Activated naive CD4-positive, alpha-beta T cell treated with anti-CD3 and anti-CD28 coated beads, Interleukin-2, amount 10 ng/mL, durations not matched to agents 7 days and 5 days (primary cell): ENCODE results near the gene AKAP7.
"Not testable (repeated sequence)": the region's sequence is repeated elsewhere in the genome, so short reads cannot be mapped to it uniquely, and the experiment has no call there.

Source experiments
- CTCF ChIA-PET: fragments of 350-600 bp; sonication (Branson Sonifier 250); formaldehyde crosslinking; loops from one replicate; lab custom pipeline; 2021; ENCODE audit warnings: antibody characterized with exemption; lab: Charles Lee
- DNase-seq: peaks from one replicate; pipeline ENCODE4 v3.0.0-alpha.2; 2020
- H3K27ac Mint-ChIP-seq: one replicate; pipeline ENCODE4 v1.8.0; 2021; ENCODE audit warnings: mild to moderate bottlenecking, moderate library complexity, mixed read lengths
- H3K27me3 Mint-ChIP-seq: one replicate; pipeline ENCODE4 v1.8.0; 2021; ENCODE audit warnings: mild to moderate bottlenecking, mixed read lengths
- H3K36me3 Mint-ChIP-seq: one replicate; pipeline ENCODE4 v1.8.0; 2021; ENCODE audit warnings: mixed read lengths
- H3K4me1 Mint-ChIP-seq: one replicate; pipeline ENCODE4 v1.8.0; 2021; ENCODE audit warnings: mixed read lengths
- H3K4me3 Mint-ChIP-seq: one replicate; pipeline ENCODE4 v1.8.0; 2021; ENCODE audit warnings: mild to moderate bottlenecking, moderate library complexity, mixed read lengths
- H3K9me3 Mint-ChIP-seq: one replicate; pipeline ENCODE4 v1.8.0; 2021; ENCODE audit warnings: mixed read lengths

The AKAP7 gene

DNA sequence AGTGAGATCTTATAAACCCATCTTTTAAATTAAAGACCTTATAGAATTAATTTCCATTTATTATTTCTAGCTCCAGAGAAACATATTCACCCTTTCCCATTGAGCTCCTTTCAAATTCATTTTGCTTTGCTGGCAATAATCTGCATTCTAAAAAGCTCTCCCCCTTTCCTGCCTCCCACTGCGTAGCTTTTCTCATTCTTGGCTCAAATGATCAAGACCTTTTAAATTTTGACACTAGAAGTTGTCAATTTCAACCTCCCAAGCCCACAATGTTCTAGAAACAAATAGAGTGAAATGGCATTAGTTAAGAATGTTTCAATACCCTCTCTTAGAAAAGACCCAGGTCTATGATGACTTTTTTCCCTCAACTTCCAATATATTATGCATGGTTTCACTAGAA lies 186.9 kb downstream of the AKAP7 start:
- H3K27ac Mint-ChIP-seq: no peak overlapping the region
- no peaks in the 10 kb centered on the region for H3K9me3 Mint-ChIP-seq
- H3K27me3 Mint-ChIP-seq: no peaks in the 10 kb centered on the region

DNA sequence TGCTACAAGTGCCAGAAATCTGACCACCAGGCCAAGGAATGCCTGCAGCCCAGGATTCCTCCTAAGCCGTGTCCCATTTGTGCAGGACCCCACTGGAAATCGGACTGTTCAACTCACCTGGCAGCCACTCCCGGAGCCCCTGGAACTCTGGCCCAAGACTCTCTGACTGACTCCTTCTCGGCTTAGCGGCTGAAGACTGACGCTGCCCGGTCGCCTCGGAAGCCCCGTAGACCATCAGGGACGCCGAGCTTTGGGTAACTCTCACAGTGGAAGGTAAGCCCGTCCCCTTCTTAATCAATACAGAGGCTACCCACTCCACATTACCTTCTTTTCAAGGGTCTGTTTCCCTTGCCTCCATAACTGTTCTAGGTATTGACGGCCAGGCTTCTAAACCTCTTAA lies 190.4 kb downstream of the AKAP7 start:
- H3K4me1 Mint-ChIP-seq, H3K27ac Mint-ChIP-seq, H3K9me3 Mint-ChIP-seq, DNase-seq, H3K4me3 Mint-ChIP-seq, H3K27me3 Mint-ChIP-seq, CTCF ChIA-PET, H3K36me3 Mint-ChIP-seq: not testable (repeated sequence)

More for the DNA sequence above, 186.9 kb downstream of the AKAP7 start:
- CTCF ChIA-PET: no interaction called here
- no peak for DNase-seq
- H3K4me3 Mint-ChIP-seq: no peak overlapping the region
- H3K36me3 Mint-ChIP-seq: no peaks in the 10 kb centered on the region
- H3K4me1 Mint-ChIP-seq: no peaks in the 10 kb centered on the region

DNA sequence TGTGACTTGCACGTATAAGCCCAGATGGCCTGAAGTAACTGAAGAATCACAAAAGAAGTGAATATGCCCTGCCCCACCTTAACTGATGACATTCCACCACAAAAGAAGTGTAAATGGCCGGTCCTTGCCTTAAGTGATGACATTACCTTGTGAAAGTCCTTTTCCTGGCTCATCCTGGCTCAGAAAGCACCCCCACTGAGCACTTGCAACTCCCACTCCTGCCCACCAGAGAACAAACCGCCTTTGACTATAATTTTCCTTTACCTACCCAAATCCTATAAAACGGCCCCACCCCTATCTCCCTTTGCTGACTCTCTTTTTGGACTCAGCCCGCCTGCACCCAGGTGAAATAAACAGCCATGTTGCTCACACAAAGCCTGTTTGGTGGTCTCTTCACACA lies 193.5 kb downstream of the AKAP7 start:
- CTCF ChIA-PET, DNase-seq, H3K36me3 Mint-ChIP-seq, H3K4me1 Mint-ChIP-seq, H3K27ac Mint-ChIP-seq, H3K4me3 Mint-ChIP-seq, H3K9me3 Mint-ChIP-seq, H3K27me3 Mint-ChIP-seq: not testable (repeated sequence)

DNA sequence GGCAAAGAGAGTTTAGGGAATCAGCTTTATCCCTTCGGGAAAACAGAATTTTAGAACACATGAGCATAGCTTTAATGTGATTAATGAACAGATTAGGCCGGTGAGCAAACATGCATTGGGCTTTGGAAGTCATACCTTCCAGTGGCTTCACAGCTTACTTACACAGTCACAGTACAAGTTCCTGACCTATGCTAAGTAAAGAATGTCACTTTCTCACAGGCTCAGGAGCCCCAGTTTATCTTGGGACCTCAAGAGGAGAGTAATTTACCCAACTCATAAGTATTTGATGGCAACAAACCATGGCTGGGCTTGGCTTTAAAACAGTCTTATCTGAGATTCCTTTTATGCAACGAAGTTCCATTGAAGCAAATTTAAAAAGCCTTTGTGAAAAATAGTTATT lies 195.9 kb downstream of the AKAP7 start:
- Mint-ChIP-seq H3K4me3 (no peak overlapping the region), H3K27ac (no peak overlapping the region), H3K36me3 (no peaks in the 10 kb centered on the region), H3K9me3 (no peaks in the 10 kb centered on the region), H3K27me3 (no peaks in the 10 kb centered on the region), H3K4me1 (no peaks in the 10 kb centered on the region)
- CTCF ChIA-PET: no interaction called here
- DNase-seq: no peak

DNA sequence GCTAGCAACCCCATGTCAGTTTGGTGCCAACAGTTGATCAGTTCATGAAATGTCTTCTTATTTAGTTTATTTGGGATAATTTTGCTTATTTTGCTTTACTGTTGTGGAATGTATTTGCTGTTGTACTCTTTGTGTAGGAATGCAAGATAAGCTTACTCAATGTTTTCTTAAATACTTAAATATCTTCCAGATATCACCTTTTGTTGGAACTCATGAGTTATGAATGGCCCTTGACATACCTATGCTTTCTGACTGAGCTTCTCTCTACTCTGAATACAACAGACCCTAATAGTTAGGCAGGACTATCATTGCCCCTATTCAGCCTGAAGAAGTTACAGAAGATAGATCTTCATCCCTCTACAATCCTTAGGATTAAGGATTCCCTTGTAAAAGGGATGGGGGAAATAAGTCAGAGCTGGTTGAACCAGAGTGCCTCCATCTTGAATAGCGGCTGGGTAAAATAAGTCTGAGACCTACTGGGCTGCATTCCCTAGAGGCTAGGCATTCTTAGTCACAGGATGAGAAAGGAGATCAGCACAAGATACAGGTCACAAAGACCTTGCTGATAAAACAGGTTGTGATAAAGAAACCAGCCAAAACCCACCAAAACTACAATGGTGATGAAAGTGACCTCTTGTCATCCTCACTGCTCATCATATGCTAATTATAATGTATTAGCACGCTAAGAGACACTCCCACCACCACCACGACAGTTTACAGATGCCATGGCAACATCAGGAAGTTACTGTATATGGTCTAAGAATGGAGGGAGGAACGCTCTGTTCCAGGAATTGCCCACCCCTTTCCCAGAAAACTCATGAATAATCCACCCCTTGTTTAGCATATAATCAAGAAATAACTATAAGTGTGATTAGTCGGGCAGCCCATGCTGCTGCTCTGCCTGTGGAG lies 196.9 kb downstream of the AKAP7 start:
- no peak for DNase-seq
- Mint-ChIP-seq H3K27me3 (no peaks in the 10 kb centered on the region), H3K27ac (no peak overlapping the region), H3K36me3 (no peaks in the 10 kb centered on the region), H3K9me3 (no peaks in the 10 kb centered on the region), H3K4me1 (no peaks in the 10 kb centered on the region), H3K4me3 (no peak overlapping the region)
- CTCF ChIA-PET: no interaction called here
